PC-3 (cell line): ENCODE data around the gene CEACAM5. TPM values are rescaled to one million over a fixed set of nuclear protein-coding genes. Genes with fewer than 3 reads are reported as not detected.

Experiments
- ATAC-seq: fragments of 200-7000 bp; cut with Tn5 transposase; 2 replicates; pipeline ENCODE4 v1.9.1; 2020; ENCODE audit warnings: mild to moderate bottlenecking, moderate library complexity
- BruUV-seq: library from RNA; stranded (reverse); fragments of 400-500 nt; replicated peaks from 2 replicates; lab custom pipeline; 2021; lab: Mats Ljungman, UMichigan
- CTCF ChIA-PET: fragments of 300-600 bp; sonication (Branson Sonifier 250); formaldehyde crosslinking; loops from one replicate; lab custom pipeline; 2022; ENCODE audit warnings: antibody characterized with exemption; lab: Charles Lee
- POLR2A ChIA-PET: fragments of 300-600 bp; sonication (Branson Sonifier 250); formaldehyde crosslinking; loops from one replicate; lab custom pipeline; 2022; ENCODE audit warnings: antibody characterized with exemption; ENCODE audit not compliant: unreplicated experiment; lab: Charles Lee
- DNase-seq: peaks from one replicate; pipeline ENCODE4 v3.0.0-alpha.2; 2015
- H2AFZ ChIP-seq: fragments of 300-600 bp; sonication (generic); 2 replicates; pipeline ENCODE4 v1.6.0; 2016; ENCODE audit warnings: antibody characterized with exemption, low read length
- H3F3A ChIP-seq: fragments of 300-600 bp; sonication (generic); one replicate; pipeline ENCODE4 v1.6.0; 2017; ENCODE audit warnings: antibody characterized with exemption, low read length, control low read depth, mild to moderate bottlenecking; ENCODE audit not compliant: unreplicated experiment
- H3K27ac ChIP-seq: fragments of 300-600 bp; sonication (generic); 2 replicates; pipeline ENCODE4 v1.5.1; 2016; ENCODE audit warnings: mild to moderate bottlenecking, low read length
- H3K27me3 ChIP-seq: fragments of 300-600 bp; sonication (generic); 2 replicates; pipeline ENCODE4 v1.6.1; 2016; ENCODE audit warnings: low read length, mixed read lengths
- H3K36me3 ChIP-seq: fragments of 300-600 bp; sonication (generic); 2 replicates; pipeline ENCODE4 v1.6.1; 2016; ENCODE audit warnings: low read depth, mixed run types, low read length, mixed read lengths
- H3K4me1 ChIP-seq: fragments of 300-600 bp; sonication (generic); 2 replicates; pipeline ENCODE4 v1.5.1; 2016; ENCODE audit warnings: low read length; ENCODE audit not compliant: insufficient read depth
- H3K4me2 ChIP-seq: fragments of 300-600 bp; sonication (generic); 2 replicates; pipeline ENCODE4 v1.6.0; 2016; ENCODE audit warnings: low read length
- H3K4me3 ChIP-seq: fragments of 300-600 bp; sonication (generic); 2 replicates; pipeline ENCODE4 v1.5.1; 2016; ENCODE audit warnings: mild to moderate bottlenecking, low read length, mixed read lengths
- H3K79me2 ChIP-seq: fragments of 300-600 bp; sonication (generic); 2 replicates; pipeline ENCODE4 v1.6.1; 2017; ENCODE audit warnings: low read length, mixed read lengths
- H3K9ac ChIP-seq: fragments of 300-600 bp; sonication (generic); 2 replicates; pipeline ENCODE4 v1.6.0; 2016; ENCODE audit warnings: mild to moderate bottlenecking, low read length
- H3K9me2 ChIP-seq: fragments of 300-600 bp; sonication (generic); replicated peaks from 2 replicates; pipeline ENCODE4 v1.6.1; 2016; ENCODE audit warnings: mixed run types, low read length, mixed read lengths
- H3K9me3 ChIP-seq: fragments of 300-600 bp; sonication (generic); 2 replicates; pipeline ENCODE4 v1.6.1; 2016; ENCODE audit warnings: low read length, mixed read lengths
- H4K20me1 ChIP-seq: fragments of 300-600 bp; sonication (generic); 2 replicates; pipeline ENCODE4 v1.6.1; 2016; ENCODE audit warnings: low read length, mixed read lengths
- CTCF ChIP-seq: fragments of 300-600 bp; sonication (generic); conservative IDR thresholded peaks from 2 replicates; pipeline ENCODE4 v1.5.1; 2017; ENCODE audit warnings: antibody characterized with exemption, low read depth, mild to moderate bottlenecking, low read length
- EZH2 ChIP-seq: fragments of 300-600 bp; sonication (generic); IDR thresholded peaks from one replicate; pipeline ENCODE4 v1.6.1; 2017; ENCODE audit warnings: antibody characterized with exemption, mild to moderate bottlenecking, low read length; ENCODE audit not compliant: unreplicated experiment
- EZH2phosphoT487 ChIP-seq: fragments of 300-600 bp; sonication (generic); IDR thresholded peaks from 2 replicates; pipeline ENCODE4 v1.6.1; 2018; ENCODE audit warnings: mild to moderate bottlenecking, antibody characterized with exemption, low read length, borderline replicate concordance
- intact Hi-C: fragments of 100-400 bp; cut with micrococcal nuclease; formaldehyde crosslinking; loops from 2 replicates; pipeline ENCODE4 v1.9.0; 2023
- total RNA-seq: library from RNA; depleted of rRNA; stranded (reverse); fragments of >200 nt; gene quantifications from 2 replicates; pipeline ENCODE4 v1.2.3, GENCODE V29; 2014

Gene CEACAM5
- total RNA-seq, 1 experiment from 2014 or later, result 2.8 TPM

GRCh38 chr19:41705393-41706174, 2.8 kb upstream of the CEACAM5 start:
- TF ChIP-seq EZH2phosphoT487, result no peak
- no peak for TF ChIP-seq CTCF
- no peak for TF ChIP-seq EZH2
- H3F3A ChIP-seq, result no peaks in the 10 kb centered on the region
- H4K20me1 ChIP-seq, result no peaks in the 10 kb centered on the region
- ChIA-PET POLR2A (no interaction called here), CTCF (interaction anchor here (0.5 kb wide), 2 partner anchors 30 to 79 kb away, joined by 4 to 5 read pairs; no protein-coding TSS in a partner anchor)
- no peaks in the 10 kb centered on the region for H3K9me3 ChIP-seq
- no peaks in the 10 kb centered on the region for H3K9me2 ChIP-seq
- no TSS peak for BruUV-seq
- H3K27me3 ChIP-seq, result no peaks in the 10 kb centered on the region
- intact Hi-C loops, result no loop called here
- no peaks in the 10 kb centered on the region; the same call in 1 of the 2 replicates for H3K36me3 ChIP-seq
- no peak overlapping the region for H3K4me2 ChIP-seq
- H3K79me2 ChIP-seq, result no peaks in the 10 kb centered on the region
- H3K4me1 ChIP-seq, result peaks cover 7% of the 10 kb centered on the region; the same call in 1 of the 2 replicates
- no peak overlapping the region for H2AFZ ChIP-seq
- H3K4me3 ChIP-seq, result no peak overlapping the region
- no peak overlapping the region for H3K9ac ChIP-seq
- DNase-seq (peak; percentile 56), ATAC-seq (peak; percentile 32; the same call in 1 of the 2 replicates)
- H3K27ac ChIP-seq, result no peak overlapping the region

- Histone ChIP-seq H3K4me1 (peaks cover 5% of the 10 kb centered on the region; the same call in 1 of the 2 replicates), H3K4me2 (peak overlapping the region; percentile 85), H3K27me3 (no peaks in the 10 kb centered on the region), H3K27ac (no peak overlapping the region), H3K9me3 (no peaks in the 10 kb centered on the region), H3K9ac (peak overlapping the region; percentile 42), H3F3A (no peaks in the 10 kb centered on the region), H3K79me2 (no peaks in the 10 kb centered on the region), H3K36me3 (no peaks in the 10 kb centered on the region; the same call in 1 of the 2 replicates), H3K9me2 (no peaks in the 10 kb centered on the region), H2AFZ (peak overlapping the region; percentile 86), H3K4me3 (peak overlapping the region; percentile 63), H4K20me1 (no peaks in the 10 kb centered on the region)
- ATAC-seq (peak; percentile 93), DNase-seq (peak; percentile 71)
- ChIA-PET POLR2A (interaction anchor here (0.7 kb wide), 1 partner anchor 148 kb away, joined by 4 read pairs; no protein-coding TSS in a partner anchor), CTCF (interaction anchor here (0.6 to 1.4 kb wide), 6 partner anchors 18 to 153 kb away, joined by 3 to 16 read pairs (median 4); no protein-coding TSS in a partner anchor)
- intact Hi-C loops, result loop anchor here (1.0 kb wide), 1 partner anchor 39 kb away; no protein-coding TSS in a partner anchor
- TF ChIP-seq CTCF (peak; percentile 97), EZH2 (no peak)
- BruUV-seq, result no TSS peak
Measured at GRCh38 chr19:41706741-41707501, 1.5 kb upstream of the CEACAM5 start.
